Measurements from ENCODE around the gene CACNA1C. TPM values are rescaled to one million over a fixed set of nuclear protein-coding genes. Genes with fewer than 3 reads are reported as not detected.

CACNA1C gene
- total and polyA plus RNA-seq, 2 donors (not counting 1 experiment from before 2014, with no cell fraction given) = 7.6 to 11.4 TPM

DNA sequence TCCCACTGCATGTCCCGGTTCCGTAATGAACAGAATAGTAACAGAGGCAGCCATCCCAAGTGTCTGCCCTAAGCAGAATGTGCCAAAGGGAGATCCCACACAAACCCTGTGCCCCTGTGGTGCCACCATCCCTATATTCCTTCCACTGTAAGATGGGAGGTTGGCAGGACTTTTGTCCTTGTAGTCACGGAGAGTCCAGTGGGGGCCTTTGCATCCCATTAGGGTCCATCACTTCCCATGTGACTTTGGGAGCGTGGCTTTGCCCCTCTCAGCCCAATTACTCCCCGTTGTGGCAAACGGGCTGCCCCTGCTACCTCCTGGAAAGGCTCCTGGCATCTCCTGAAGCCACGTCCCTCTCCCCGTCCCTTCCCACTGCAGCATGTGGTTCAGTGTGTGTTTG is 552.5 kb downstream of the CACNA1C start:
- no peaks in the 10 kb centered on the region for H3K36me3 ChIP-seq (ENCODE audit: control insufficient read depth, insufficient read depth, low read length)
- no peak for DNase-seq (ENCODE audit: low read depth in 2 of 2)
- H4K20me1 ChIP-seq (ENCODE audit: control insufficient read depth, extremely low read depth, insufficient read depth, low read length) = no peaks in the 10 kb centered on the region
- no peaks in the 10 kb centered on the region for H3K27me3 ChIP-seq (ENCODE audit: control insufficient read depth, insufficient read depth, low read length)
- H3K4me3 ChIP-seq (replicated peaks in 1 of 4; ENCODE audit: control extremely low read depth in 1 of 4, insufficient read depth in 1 of 4, low read depth in 3 of 4, low read length in 4 of 4) = no peak overlapping the region
- no peak overlapping the region for H3K9ac ChIP-seq (ENCODE audit: insufficient read depth, low read length)
- no peak overlapping the region for H2AFZ ChIP-seq (ENCODE audit: low read length)
- no peaks in the 10 kb centered on the region for H3K9me3 ChIP-seq (ENCODE audit: control insufficient read depth, insufficient read depth, low read depth, low read length)
- H3K79me2 ChIP-seq (ENCODE audit: control insufficient read depth, insufficient read depth, low read length) = no peaks in the 10 kb centered on the region
- no peak for TF ChIP-seq EZH2 (IDR thresholded peaks at IDR 0.05; ENCODE audit: low read length, missing control alignments)
- TF ChIP-seq, protein P1, sequence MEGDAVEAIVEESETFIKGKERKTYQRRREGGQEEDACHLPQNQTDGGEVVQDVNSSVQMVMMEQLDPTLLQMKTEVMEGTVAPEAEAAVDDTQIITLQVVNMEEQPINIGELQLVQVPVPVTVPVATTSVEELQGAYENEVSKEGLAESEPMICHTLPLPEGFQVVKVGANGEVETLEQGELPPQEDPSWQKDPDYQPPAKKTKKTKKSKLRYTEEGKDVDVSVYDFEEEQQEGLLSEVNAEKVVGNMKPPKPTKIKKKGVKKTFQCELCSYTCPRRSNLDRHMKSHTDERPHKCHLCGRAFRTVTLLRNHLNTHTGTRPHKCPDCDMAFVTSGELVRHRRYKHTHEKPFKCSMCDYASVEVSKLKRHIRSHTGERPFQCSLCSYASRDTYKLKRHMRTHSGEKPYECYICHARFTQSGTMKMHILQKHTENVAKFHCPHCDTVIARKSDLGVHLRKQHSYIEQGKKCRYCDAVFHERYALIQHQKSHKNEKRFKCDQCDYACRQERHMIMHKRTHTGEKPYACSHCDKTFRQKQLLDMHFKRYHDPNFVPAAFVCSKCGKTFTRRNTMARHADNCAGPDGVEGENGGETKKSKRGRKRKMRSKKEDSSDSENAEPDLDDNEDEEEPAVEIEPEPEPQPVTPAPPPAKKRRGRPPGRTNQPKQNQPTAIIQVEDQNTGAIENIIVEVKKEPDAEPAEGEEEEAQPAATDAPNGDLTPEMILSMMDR (conservative IDR thresholded peaks at IDR 0.05 in 1 of 2, IDR thresholded peaks at IDR 0.05 in 1 of 2; ENCODE audit: low read depth in 1 of 2, low read length in 2 of 2) = no peak
- H3K27ac ChIP-seq (ENCODE audit: insufficient read depth, low read length) = no peak overlapping the region
- H3K4me2 ChIP-seq (ENCODE audit: extremely low read depth, insufficient read depth, low read length) = no peak overlapping the region
- H3K4me1 ChIP-seq (ENCODE audit: control insufficient read depth, extremely low read depth, insufficient read depth, low read length) = no peaks in the 10 kb centered on the region

DNA sequence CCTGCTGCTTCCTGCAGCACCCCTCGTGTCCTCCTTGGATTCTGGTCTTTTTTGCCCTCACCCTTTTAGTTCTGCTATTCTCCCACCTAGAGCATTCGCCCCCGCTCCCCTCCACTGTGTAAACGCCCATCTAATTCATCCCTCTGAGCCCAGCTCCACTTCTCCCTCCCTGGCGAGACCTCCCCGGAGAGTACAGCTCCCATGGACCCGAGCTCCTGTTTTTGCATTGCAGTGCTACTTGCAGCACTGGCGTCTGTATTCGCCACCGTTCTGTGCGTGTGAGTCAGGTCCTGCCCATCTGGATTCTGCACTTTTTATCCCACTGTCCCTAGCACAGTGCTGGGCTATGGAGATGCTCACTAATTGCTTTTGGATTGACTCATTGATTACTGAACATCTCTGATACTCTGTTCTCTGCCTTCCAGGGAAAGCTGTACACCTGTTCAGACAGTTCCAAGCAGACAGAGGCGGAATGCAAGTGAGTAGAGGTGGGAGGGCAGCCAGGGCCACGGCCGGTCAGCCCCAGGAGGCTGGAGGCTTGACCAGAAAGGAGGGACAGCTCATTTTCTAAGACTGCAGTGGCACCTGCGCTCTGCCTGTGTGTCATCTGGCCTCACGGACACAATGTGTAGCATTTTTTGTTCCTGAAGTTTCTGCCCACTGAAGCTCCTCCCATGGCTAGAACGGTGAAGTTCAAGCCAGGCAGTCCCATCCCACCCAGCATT is 553.6 kb downstream of the CACNA1C start:
- Histone ChIP-seq H3K36me3 (ENCODE audit: control insufficient read depth, insufficient read depth, low read length) (no peaks in the 10 kb centered on the region), H2AFZ (ENCODE audit: low read length) (no peak overlapping the region), H3K27ac (ENCODE audit: insufficient read depth, low read length) (no peak overlapping the region), H3K4me3 (replicated peaks in 1 of 4; ENCODE audit: control extremely low read depth in 1 of 4, insufficient read depth in 1 of 4, low read depth in 3 of 4, low read length in 4 of 4) (no peak overlapping the region), H3K4me1 (ENCODE audit: control insufficient read depth, extremely low read depth, insufficient read depth, low read length) (no peaks in the 10 kb centered on the region), H3K4me2 (ENCODE audit: extremely low read depth, insufficient read depth, low read length) (no peak overlapping the region), H3K9ac (ENCODE audit: insufficient read depth, low read length) (no peak overlapping the region), H3K79me2 (ENCODE audit: control insufficient read depth, insufficient read depth, low read length) (no peaks in the 10 kb centered on the region), H4K20me1 (ENCODE audit: control insufficient read depth, extremely low read depth, insufficient read depth, low read length) (no peaks in the 10 kb centered on the region), H3K9me3 (ENCODE audit: control insufficient read depth, insufficient read depth, low read depth, low read length) (no peaks in the 10 kb centered on the region), H3K27me3 (ENCODE audit: control insufficient read depth, insufficient read depth, low read length) (no peaks in the 10 kb centered on the region)
- TF ChIP-seq, protein P1 (conservative IDR thresholded peaks at IDR 0.05 in 1 of 2, IDR thresholded peaks at IDR 0.05 in 1 of 2; ENCODE audit: low read depth in 1 of 2, low read length in 2 of 2) = no peak
- TF ChIP-seq EZH2 (IDR thresholded peaks at IDR 0.05; ENCODE audit: low read length, missing control alignments) = no peak
- no peak for DNase-seq (ENCODE audit: low read depth in 2 of 2)

DNA sequence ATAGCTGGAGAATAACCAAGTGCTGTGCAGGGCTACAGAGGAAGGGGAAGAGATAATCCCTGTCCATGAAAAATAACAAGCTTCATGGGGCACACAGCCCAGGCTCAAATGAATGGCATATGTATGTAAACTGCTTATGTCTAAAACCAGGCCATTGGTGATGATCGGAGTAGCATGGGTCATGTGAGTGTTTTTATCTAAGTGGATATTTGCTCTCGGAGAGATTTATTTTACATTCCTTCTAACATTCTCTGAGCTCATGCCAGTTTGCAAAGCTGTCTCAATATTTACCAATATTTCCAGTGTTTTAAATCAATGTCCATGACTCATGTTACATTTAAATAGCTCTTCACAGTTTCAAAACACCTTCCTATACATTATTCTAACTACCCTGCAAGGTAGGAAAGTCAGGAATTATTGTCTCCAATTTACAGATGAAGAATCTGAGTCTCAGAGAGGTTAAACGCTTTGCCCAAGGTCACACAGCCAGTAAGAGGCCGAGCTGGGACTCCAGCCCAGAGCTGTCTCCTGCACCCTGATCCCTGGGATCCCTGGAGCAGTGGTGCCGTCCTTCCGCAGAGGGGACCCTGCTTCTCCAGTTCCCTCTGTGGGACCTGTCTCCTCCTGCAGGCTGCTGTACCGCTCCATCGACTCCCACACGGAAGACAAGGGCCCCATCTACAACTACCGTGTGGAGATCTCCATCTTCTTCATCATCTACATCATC is 555.3 kb downstream of the CACNA1C start:
- no peaks in the 10 kb centered on the region for H3K27me3 ChIP-seq (ENCODE audit: control insufficient read depth, insufficient read depth, low read length)
- H3K4me3 ChIP-seq (replicated peaks in 1 of 4; ENCODE audit: control extremely low read depth in 1 of 4, insufficient read depth in 1 of 4, low read depth in 3 of 4, low read length in 4 of 4) = no peak overlapping the region

More for the DNA sequence above, 555.3 kb downstream of the CACNA1C start:
- Histone ChIP-seq H3K79me2 (ENCODE audit: control insufficient read depth, insufficient read depth, low read length) (no peaks in the 10 kb centered on the region), H3K9me3 (ENCODE audit: control insufficient read depth, insufficient read depth, low read depth, low read length) (no peaks in the 10 kb centered on the region), H3K36me3 (ENCODE audit: control insufficient read depth, insufficient read depth, low read length) (no peaks in the 10 kb centered on the region), H3K4me2 (ENCODE audit: extremely low read depth, insufficient read depth, low read length) (no peak overlapping the region), H4K20me1 (ENCODE audit: control insufficient read depth, extremely low read depth, insufficient read depth, low read length) (no peaks in the 10 kb centered on the region), H2AFZ (ENCODE audit: low read length) (no peak overlapping the region), H3K4me1 (ENCODE audit: control insufficient read depth, extremely low read depth, insufficient read depth, low read length) (peaks cover 3% of the 10 kb centered on the region), H3K9ac (ENCODE audit: insufficient read depth, low read length) (no peak overlapping the region), H3K27ac (ENCODE audit: insufficient read depth, low read length) (no peak overlapping the region)
- no peak for DNase-seq (ENCODE audit: low read depth in 2 of 2)
- TF ChIP-seq, protein P1 (conservative IDR thresholded peaks at IDR 0.05 in 1 of 2, IDR thresholded peaks at IDR 0.05 in 1 of 2; ENCODE audit: low read depth in 1 of 2, low read length in 2 of 2) = no peak
- no peak for TF ChIP-seq EZH2 (IDR thresholded peaks at IDR 0.05; ENCODE audit: low read length, missing control alignments)
